ENCODE results near the gene FBXO17.

GRCh38 chr19:38922482-38922881 is 53.1 kb downstream of the FBXO17 start:
- no peak for TF ChIP-seq EZH2 (IDR thresholded peaks at IDR 0.05; ENCODE audit: insufficient read depth, poor library complexity, severe bottlenecking)
- TF ChIP-seq EZH2phosphoT487 (IDR thresholded peaks at IDR 0.05; ENCODE audit: insufficient read depth, low read depth) = no peak

Data from GM23248 (cell line).